Vagina (tissue), 2 donors: ENCODE data around the gene NAV2. TPM values are rescaled to one million over a fixed set of nuclear protein-coding genes. Genes with fewer than 3 reads are reported as not detected.

Experiments
- DNase-seq, 2 donors: peaks; one replicate each; pipeline ENCODE4 v3.0.0-alpha.2; 2017; ENCODE audit errors: extremely low spot score in 2 of 2
- H3K27ac ChIP-seq: fragments of 200-600 bp; sonication (generic); one replicate; pipeline ENCODE4 v1.5.1; 2019
- H3K27me3 ChIP-seq: fragments of 200-600 bp; sonication (generic); one replicate; pipeline ENCODE4 v1.5.1; 2019
- H3K36me3 ChIP-seq, 2 donors: fragments of 200-600 bp; sonication (generic); one replicate each; pipeline ENCODE4 v1.5.1; 2017 to 2019
- H3K4me1 ChIP-seq: fragments of 200-600 bp; sonication (generic); one replicate; pipeline ENCODE4 v1.5.1; 2019
- H3K4me3 ChIP-seq, 2 donors: fragments of 200-600 bp; sonication (generic); 1 replicate in 1 of 2; 2 replicates in 1 of 2; pipeline ENCODE4 v1.5.1; 2016 to 2019
- H3K9me3 ChIP-seq: fragments of 200-600 bp; sonication (generic); one replicate; pipeline ENCODE4 v1.5.1; 2019
- POLR2A ChIP-seq, 2 donors: fragments of 450-650 bp; IDR thresholded peaks; one replicate each; pipeline ENCODE4 v1.6.1; 2017; ENCODE audit warnings: antibody characterized with exemption in 2 of 2, mild to moderate bottlenecking in 2 of 2, moderate library complexity in 2 of 2
- POLR2AphosphoS5 ChIP-seq, 2 donors: sonication (generic); formaldehyde crosslinking; IDR thresholded peaks; one replicate each; pipeline ENCODE4 v1.9.0; 2017; ENCODE audit warnings: antibody characterized with exemption in 2 of 2, mild to moderate bottlenecking in 2 of 2, low read depth in 1 of 2; ENCODE audit not compliant: insufficient read depth in 1 of 2
- intact Hi-C: fragments of 100-400 bp; cut with DNase I; formaldehyde crosslinking; loops from one replicate; pipeline ENCODE4 v1.15.1; 2023
- total RNA-seq: library from RNA; depleted of rRNA; stranded (reverse); fragments of >200 nt; gene quantifications from one replicate; pipeline ENCODE4 v1.2.3, GENCODE V29; 2016
- TF ChIP-seq, protein P1 (sequence below), 3 experiments: fragments of 450-650 bp in 2 of 3; fragments of 200-600 bp in 1 of 3; sonication (generic) in 1 of 3; IDR thresholded peaks; one replicate each; pipeline ENCODE4 v1.5.1; 2017 to 2019; ENCODE audit warnings: antibody characterized with exemption in 3 of 3, mild to moderate bottlenecking in 2 of 3, moderate library complexity in 2 of 3

Gene NAV2
- total RNA-seq, 1 donor from 2014 or later, result 25.3 TPM

DNA sequence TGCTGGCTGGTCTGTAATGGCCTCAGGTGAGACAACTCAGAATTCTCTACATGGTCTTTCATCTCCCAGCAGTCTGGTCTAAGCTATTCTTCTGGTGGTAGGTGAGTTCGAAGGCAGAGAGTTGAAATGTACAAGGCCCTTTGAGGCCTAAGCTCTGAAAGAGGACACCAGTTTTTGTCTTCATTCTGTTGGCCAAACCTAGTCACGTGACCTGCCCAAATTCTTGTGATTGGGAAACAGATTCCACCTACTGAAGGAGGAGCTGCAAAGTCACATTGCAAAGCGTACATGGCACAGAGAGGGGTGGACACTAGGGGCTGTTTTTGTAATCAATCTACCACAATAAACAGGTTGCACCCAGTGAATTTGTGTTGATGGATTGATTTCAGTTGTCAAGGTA, 193.5 kb downstream of the NAV2 start:
- intact Hi-C loops, result loop anchor here (10.0 kb wide), 2 partner anchors 161 to 351 kb away; no protein-coding TSS in a partner anchor

DNA sequence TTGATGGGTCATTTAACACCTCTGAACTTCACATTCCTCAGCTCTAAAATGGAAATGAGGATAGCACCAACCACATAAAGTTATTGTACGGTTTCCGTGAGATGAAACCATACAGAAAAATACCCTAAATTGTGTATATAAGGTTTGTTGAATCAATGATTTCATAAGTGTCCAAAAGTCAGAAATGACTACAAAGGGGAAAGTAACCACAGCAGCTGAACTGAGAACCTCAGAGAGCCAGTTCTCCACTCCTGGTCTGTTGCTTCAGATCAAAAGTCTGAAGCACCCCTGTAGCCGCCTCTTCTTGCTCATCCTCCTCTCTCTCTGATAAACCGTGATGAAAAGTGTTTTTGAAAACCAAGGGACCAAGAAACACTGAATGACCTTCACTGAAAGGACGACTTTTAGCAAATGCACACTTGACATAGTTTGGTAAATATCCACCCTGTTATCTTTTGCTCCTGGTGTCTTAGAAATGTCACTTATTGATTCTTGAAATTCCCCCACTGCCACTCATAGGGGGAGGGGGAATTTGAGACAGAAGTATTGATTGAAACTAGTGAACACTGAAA, 194.5 kb downstream of the NAV2 start:
- intact Hi-C loops, result loop anchor here (10.0 kb wide), 2 partner anchors 162 to 352 kb away; no protein-coding TSS in a partner anchor
- H3K36me3 ChIP-seq, result peaks cover 0 to 4% of the 10 kb centered on the region in 2 donors
- DNase-seq, result no peak

More for the DNA sequence above, 193.5 kb downstream of the NAV2 start:
- Histone ChIP-seq H3K27ac (no peak overlapping the region), H3K9me3 (no peaks in the 10 kb centered on the region), H3K4me1 (no peaks in the 10 kb centered on the region), H3K27me3 (no peaks in the 10 kb centered on the region), H3K36me3 (peaks cover 0 to 4% of the 10 kb centered on the region in 2 donors), H3K4me3 (no peak overlapping the region)
- DNase-seq, result no peak
- TF ChIP-seq POLR2A (IDR thresholded peaks at IDR 0.05) (no peak), POLR2AphosphoS5 (IDR thresholded peaks at IDR 0.05; ENCODE audit: insufficient read depth in 1 of 2, low read depth in 1 of 2) (no peak)
- TF ChIP-seq, protein P1, sequence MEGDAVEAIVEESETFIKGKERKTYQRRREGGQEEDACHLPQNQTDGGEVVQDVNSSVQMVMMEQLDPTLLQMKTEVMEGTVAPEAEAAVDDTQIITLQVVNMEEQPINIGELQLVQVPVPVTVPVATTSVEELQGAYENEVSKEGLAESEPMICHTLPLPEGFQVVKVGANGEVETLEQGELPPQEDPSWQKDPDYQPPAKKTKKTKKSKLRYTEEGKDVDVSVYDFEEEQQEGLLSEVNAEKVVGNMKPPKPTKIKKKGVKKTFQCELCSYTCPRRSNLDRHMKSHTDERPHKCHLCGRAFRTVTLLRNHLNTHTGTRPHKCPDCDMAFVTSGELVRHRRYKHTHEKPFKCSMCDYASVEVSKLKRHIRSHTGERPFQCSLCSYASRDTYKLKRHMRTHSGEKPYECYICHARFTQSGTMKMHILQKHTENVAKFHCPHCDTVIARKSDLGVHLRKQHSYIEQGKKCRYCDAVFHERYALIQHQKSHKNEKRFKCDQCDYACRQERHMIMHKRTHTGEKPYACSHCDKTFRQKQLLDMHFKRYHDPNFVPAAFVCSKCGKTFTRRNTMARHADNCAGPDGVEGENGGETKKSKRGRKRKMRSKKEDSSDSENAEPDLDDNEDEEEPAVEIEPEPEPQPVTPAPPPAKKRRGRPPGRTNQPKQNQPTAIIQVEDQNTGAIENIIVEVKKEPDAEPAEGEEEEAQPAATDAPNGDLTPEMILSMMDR (IDR thresholded peaks at IDR 0.05), result no peak

DNA sequence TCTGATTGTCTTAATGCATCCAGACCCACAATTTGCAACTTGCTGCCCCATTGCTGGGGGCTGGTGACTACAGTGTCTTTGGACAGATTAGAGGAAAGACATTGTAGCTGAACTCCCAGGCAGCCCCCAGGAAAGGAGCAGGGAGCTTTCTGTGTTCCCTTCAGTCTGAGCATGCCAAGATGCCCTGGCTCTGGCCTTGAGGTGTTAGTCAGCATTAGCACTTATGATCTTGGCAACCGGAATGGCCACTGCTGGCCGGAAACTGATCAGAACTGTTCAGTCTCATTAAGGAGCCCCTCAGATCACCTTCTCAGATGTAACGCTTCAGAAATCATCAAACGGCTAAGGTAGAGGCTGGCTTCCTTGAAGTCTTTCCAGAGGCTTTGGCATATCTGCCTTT, 195.2 kb downstream of the NAV2 start:
- no peak for DNase-seq
- TF ChIP-seq, protein P1 (IDR thresholded peaks at IDR 0.05), result no peak
- intact Hi-C loops, result loop anchor here (10.0 kb wide), 2 partner anchors 163 to 353 kb away; no protein-coding TSS in a partner anchor
- no peaks in the 10 kb centered on the region for H3K4me1 ChIP-seq
- no peak overlapping the region for H3K4me3 ChIP-seq
- H3K27ac ChIP-seq, result no peak overlapping the region
- H3K36me3 ChIP-seq, result peaks cover 0 to 4% of the 10 kb centered on the region in 2 donors
- no peaks in the 10 kb centered on the region for H3K27me3 ChIP-seq
- no peaks in the 10 kb centered on the region for H3K9me3 ChIP-seq

More for the DNA sequence above, 194.5 kb downstream of the NAV2 start:
- Histone ChIP-seq H3K4me3 (no peak overlapping the region), H3K27me3 (no peaks in the 10 kb centered on the region), H3K9me3 (no peaks in the 10 kb centered on the region), H3K4me1 (no peaks in the 10 kb centered on the region), H3K27ac (no peak overlapping the region)
- TF ChIP-seq POLR2A (IDR thresholded peaks at IDR 0.05), result no peak
- TF ChIP-seq, protein P1 (IDR thresholded peaks at IDR 0.05), result no peak
- no peak for TF ChIP-seq POLR2AphosphoS5 (IDR thresholded peaks at IDR 0.05; ENCODE audit: insufficient read depth in 1 of 2, low read depth in 1 of 2)

DNA sequence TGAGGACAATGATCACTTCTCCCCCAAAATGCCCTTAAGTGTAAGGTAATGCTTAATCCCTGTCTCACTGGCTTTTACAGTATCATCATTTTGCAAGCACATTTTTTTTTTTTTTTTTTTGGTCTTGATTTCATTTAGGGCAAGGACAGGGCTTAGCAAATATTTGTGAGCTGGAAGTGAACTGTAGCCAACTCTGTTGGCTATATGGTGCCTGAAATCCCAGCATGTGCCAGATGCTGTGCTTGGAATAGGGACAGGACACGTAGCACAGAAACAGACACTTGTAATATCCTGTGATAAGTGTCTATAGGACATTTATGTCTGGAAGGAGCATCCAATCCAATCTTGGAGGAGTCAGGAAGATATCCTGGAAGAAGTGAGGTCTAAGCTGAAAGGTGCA, 198.3 kb downstream of the NAV2 start:
- Histone ChIP-seq H3K9me3 (no peaks in the 10 kb centered on the region), H3K36me3 (peaks cover 0 to 4% of the 10 kb centered on the region in 2 donors), H3K27ac (no peak overlapping the region), H3K4me3 (no peak overlapping the region), H3K27me3 (no peaks in the 10 kb centered on the region), H3K4me1 (no peaks in the 10 kb centered on the region)
- intact Hi-C loops, result no loop called here
- no peak for DNase-seq
- TF ChIP-seq, protein P1 (IDR thresholded peaks at IDR 0.05), result no peak
- TF ChIP-seq POLR2AphosphoS5 (IDR thresholded peaks at IDR 0.05; ENCODE audit: insufficient read depth in 1 of 2, low read depth in 1 of 2) (no peak), POLR2A (IDR thresholded peaks at IDR 0.05) (no peak)

DNA sequence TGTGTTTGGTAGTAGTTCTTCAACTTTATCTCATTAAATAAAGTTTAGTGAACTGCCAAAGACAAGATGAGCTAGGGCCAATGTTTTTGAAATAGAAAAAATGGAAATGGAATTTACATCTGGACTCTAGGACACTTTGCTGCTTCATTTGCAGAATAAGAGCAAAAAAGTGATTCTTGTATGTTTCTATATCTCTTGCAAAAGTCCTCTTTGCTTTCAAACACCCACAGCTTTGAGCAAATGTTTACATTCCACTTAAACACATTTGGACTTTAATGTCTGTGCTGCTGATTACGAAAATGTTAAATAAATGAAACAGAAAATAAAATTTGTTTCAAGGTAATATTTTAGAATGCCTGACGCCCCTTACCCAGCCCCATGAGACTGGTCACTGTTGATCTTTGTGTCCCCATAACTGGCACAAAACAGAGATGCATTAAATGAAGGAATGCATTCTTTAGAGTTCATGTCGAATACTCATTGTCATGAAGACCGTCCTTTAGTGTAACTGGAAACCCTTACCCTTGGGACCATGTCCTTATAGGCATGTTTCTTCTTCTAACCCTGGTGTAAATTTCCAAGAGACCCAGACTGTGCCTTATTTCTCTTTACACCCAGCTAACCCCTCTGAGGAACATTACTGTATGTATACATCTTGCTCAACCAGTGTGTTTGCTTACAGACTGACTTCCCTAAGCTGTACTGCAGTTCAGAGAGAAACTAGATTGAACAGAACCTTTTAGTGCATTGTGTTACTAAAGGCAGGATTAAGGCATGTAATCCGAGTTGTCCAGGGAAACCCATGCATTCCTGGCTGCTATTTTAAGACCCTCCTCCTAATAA, 199.7 kb downstream of the NAV2 start:
- Histone ChIP-seq H3K9me3 (no peaks in the 10 kb centered on the region), H3K4me1 (no peaks in the 10 kb centered on the region), H3K27me3 (no peaks in the 10 kb centered on the region), H3K4me3 (no peak overlapping the region), H3K36me3 (no peaks in the 10 kb centered on the region), H3K27ac (no peak overlapping the region)
- intact Hi-C loops, result no loop called here
- TF ChIP-seq POLR2AphosphoS5 (IDR thresholded peaks at IDR 0.05; ENCODE audit: insufficient read depth in 1 of 2, low read depth in 1 of 2) (no peak), POLR2A (IDR thresholded peaks at IDR 0.05) (no peak)
- TF ChIP-seq, protein P1 (IDR thresholded peaks at IDR 0.05), result no peak
- no peak for DNase-seq
